Epithelial cell of proximal tubule (primary cell): ENCODE results near the gene KCTD16. TPM values are rescaled to one million over a fixed set of nuclear protein-coding genes. Genes with fewer than 3 reads are reported as not detected.
A peak's percentile ranks its signal among the peaks of the same experiment; 100 is the strongest.

Experiments used
- DNase-seq: peaks from one replicate; pipeline ENCODE4 v3.0.0-alpha.2; 2011; ENCODE audit warnings: low read depth
- H3K4me3 ChIP-seq: 2 replicates; pipeline ENCODE4 v1.5.1; 2011; ENCODE audit warnings: low read depth, mild to moderate bottlenecking, low read length
- CTCF ChIP-seq: conservative IDR thresholded peaks from 2 replicates; pipeline ENCODE4 v1.5.1; 2012; ENCODE audit warnings: low read depth, mild to moderate bottlenecking, low read length
- total RNA-seq: library from RNA; depleted of rRNA; stranded (reverse); fragments of >200 nt; gene quantifications from 2 replicates; pipeline ENCODE4 v1.2.3, GENCODE V29; 2015

Gene KCTD16
- total RNA-seq, 1 donor from 2014 or later: 0.06 TPM

GRCh38 chr5:144331361-144331760, 160.7 kb downstream of the KCTD16 start:
- DNase-seq: no peak
- no peak overlapping the region for H3K4me3 ChIP-seq
- no peak for TF ChIP-seq CTCF

DNA sequence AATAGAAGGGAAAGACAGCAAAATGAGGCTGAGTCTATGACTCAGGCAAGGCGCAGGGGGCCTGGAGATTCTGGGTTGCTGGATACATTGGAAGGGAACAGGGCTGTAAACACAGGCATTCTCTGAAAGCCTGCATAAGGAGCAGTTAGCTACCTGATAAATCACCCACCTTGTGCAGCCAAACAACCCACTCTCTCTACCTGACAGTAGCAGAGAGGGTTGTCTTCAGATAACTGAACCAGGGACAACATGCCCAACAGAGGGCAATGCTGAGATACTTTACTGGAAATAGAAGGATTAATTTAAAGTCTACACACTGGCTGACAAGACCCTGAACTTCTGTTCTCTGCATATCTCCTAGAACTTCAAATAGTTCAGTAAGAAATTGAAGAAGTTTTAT, 161.6 kb downstream of the KCTD16 start:
- TF ChIP-seq CTCF: peak; percentile 64
- no peak for DNase-seq

GRCh38 chr5:144333336-144333920, 162.8 kb downstream of the KCTD16 start:
- no peak overlapping the region for H3K4me3 ChIP-seq
- no peak for TF ChIP-seq CTCF
- no peak for DNase-seq

More for the DNA sequence above, 161.6 kb downstream of the KCTD16 start:
- no peak overlapping the region for H3K4me3 ChIP-seq

DNA sequence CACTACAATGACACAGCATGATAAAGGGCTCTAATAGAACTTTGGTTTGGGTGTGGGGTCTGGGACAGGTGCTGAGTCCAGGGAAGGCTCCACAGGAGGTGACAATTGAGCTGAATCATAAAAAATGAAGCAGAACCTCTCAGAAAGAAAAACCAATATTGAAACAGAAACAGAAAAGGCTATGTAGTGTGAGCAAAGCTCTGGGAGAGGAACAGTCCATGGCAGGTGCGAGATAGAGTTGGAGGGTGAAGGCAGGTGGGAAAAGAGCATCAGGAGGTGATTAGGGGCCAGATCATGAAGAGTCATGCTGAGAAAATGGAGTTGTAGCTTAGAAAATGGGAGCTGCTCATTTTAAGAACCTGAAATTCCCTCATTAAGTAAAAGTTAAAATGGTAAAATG, 164.9 kb downstream of the KCTD16 start:
- H3K4me3 ChIP-seq: no peak overlapping the region
- no peak for TF ChIP-seq CTCF
- DNase-seq: no peak

- H3K4me3 ChIP-seq: no peak overlapping the region
- no peak for TF ChIP-seq CTCF
Observed at GRCh38 chr5:144336191-144336961, 165.7 kb downstream of the KCTD16 start.

GRCh38 chr5:144352330-144352729, 181.7 kb downstream of the KCTD16 start:
- no peak for TF ChIP-seq CTCF
- no peak for DNase-seq
- no peak overlapping the region for H3K4me3 ChIP-seq

More at GRCh38 chr5:144336191-144336961, 165.7 kb downstream of the KCTD16 start:
- DNase-seq: no peak
